HepG2 (cell line): Measurements from ENCODE around the gene C1orf185. TPM values are rescaled to one million over a fixed set of nuclear protein-coding genes. Genes with fewer than 3 reads are reported as not detected.

Experiments
- ATAC-seq: fragments of 200-7000 bp; cut with Tn5 transposase; 3 replicates; pipeline ENCODE4 v1.9.1; 2020; ENCODE audit warnings: mild to moderate bottlenecking, moderate library complexity
- Bru-seq: library from RNA; stranded (reverse); fragments of 400-500 nt; gene quantifications from one replicate; lab custom pipeline; 2021; lab: Mats Ljungman, UMichigan
- BruChase-seq, 2 experiments: library from RNA; stranded (reverse); fragments of 400-500 nt; gene quantifications; one replicate each; lab custom pipeline; 2021; lab: Mats Ljungman, UMichigan
- BruUV-seq: library from RNA; stranded (reverse); fragments of 400-500 nt; replicated peaks from 2 replicates; lab custom pipeline; 2021; lab: Mats Ljungman, UMichigan
- CTCF ChIA-PET: fragments of 300-600 bp; formaldehyde crosslinking; extraction: SDS; loops from one replicate; lab custom pipeline; 2021; ENCODE audit warnings: low total read pairs, inconsistent platforms, low intra/inter-chr PET ratio; lab: Yijun Ruan, JAX
- POLR2A ChIA-PET: fragments of 350-600 bp; sonication (Branson Sonifier 250); formaldehyde crosslinking; loops from one replicate; lab custom pipeline; 2020; ENCODE audit warnings: antibody characterized with exemption, inconsistent platforms; lab: Yijun Ruan, JAX
- DNase-seq: peaks from one replicate; pipeline ENCODE4 v3.0.0-alpha.2; 2015; ENCODE audit warnings: low spot score
- FAIRE-seq: peaks from 3 replicates; lab custom pipeline; 2011; peaks lifted over from hg19 to GRCh38; lab: Jason Lieb, UNC
- H2AFZ ChIP-seq: one replicate; pipeline ENCODE4 v1.6.1; 2011; ENCODE audit warnings: low read length, inconsistent platforms
- H3K27ac ChIP-seq: fragments of 300-600 bp; 3 replicates; pipeline ENCODE4 v1.8.0; 2011; ENCODE audit warnings: mixed run types, mild to moderate bottlenecking, mixed read lengths, low read length, inconsistent platforms; ENCODE audit not compliant: insufficient read depth; ENCODE audit errors: extremely low read length
- H3K27me3 ChIP-seq, 2 experiments: fragments of 200-600 bp in 1 of 2; 2 replicates in 1 of 2; 3 replicates in 1 of 2; pipeline versions ENCODE4 v1.6.0 to v1.8.0; 2011; ENCODE audit warnings: low read length in 2 of 2, mild to moderate bottlenecking in 2 of 2, moderate library complexity in 2 of 2, inconsistent platforms in 1 of 2; ENCODE audit not compliant: insufficient read depth in 2 of 2, control insufficient read depth in 1 of 2
- H3K36me3 ChIP-seq, 2 experiments: fragments of 200-600 bp in 1 of 2; replicated peaks in 1 of 2; 2 replicates in 1 of 2; 3 replicates in 1 of 2; pipeline versions ENCODE4 v1.5.1 to v1.8.0; 2011; ENCODE audit warnings: low read length in 2 of 2, inconsistent platforms in 1 of 2; ENCODE audit not compliant: insufficient read depth in 2 of 2, control insufficient read depth in 1 of 2
- H3K4me1 ChIP-seq: 2 replicates; pipeline ENCODE4 v1.5.1; 2012; ENCODE audit warnings: low read length, inconsistent platforms; ENCODE audit not compliant: insufficient read depth
- H3K4me2 ChIP-seq: 2 replicates; pipeline ENCODE4 v1.6.0; 2011; ENCODE audit warnings: low read depth, low read length, inconsistent platforms
- H3K4me3 ChIP-seq, 3 experiments: fragments of 200-600 bp in 1 of 3; sonication (generic), shearing (Covaris generic) in 1 of 3; replicated peaks in 1 of 3; 2 replicates each; pipeline ENCODE4 v1.5.1; 2011 to 2016; ENCODE audit warnings: low read length in 3 of 3, inconsistent platforms in 2 of 3, low read depth in 2 of 3, mild to moderate bottlenecking in 2 of 3, control low read depth in 1 of 3, mixed read lengths in 1 of 3; ENCODE audit not compliant: insufficient read depth in 1 of 3
- H3K79me2 ChIP-seq: one replicate; pipeline ENCODE4 v1.6.1; 2011; ENCODE audit warnings: low read length, inconsistent platforms; ENCODE audit not compliant: insufficient read depth
- H3K9ac ChIP-seq: 2 replicates; pipeline ENCODE4 v1.6.0; 2011; ENCODE audit warnings: mild to moderate bottlenecking, low read depth, low read length, inconsistent platforms; ENCODE audit not compliant: insufficient read depth
- H3K9me3 ChIP-seq: 2 replicates; pipeline ENCODE4 v1.5.1; 2012; ENCODE audit warnings: mild to moderate bottlenecking, low read length
- H4K20me1 ChIP-seq: 2 replicates; pipeline ENCODE4 v1.6.0; 2011; ENCODE audit warnings: inconsistent platforms, mild to moderate bottlenecking, low read length, moderate library complexity; ENCODE audit not compliant: insufficient read depth
- ASH2L ChIP-seq: fragments of 300-600, 200-600 bp; sonication (generic); IDR thresholded peaks from 2 replicates; pipeline ENCODE4 v1.7.0; 2017; ENCODE audit warnings: low read depth, mild to moderate bottlenecking, moderate library complexity, mixed read lengths, low read length; ENCODE audit not compliant: insufficient read length
- MAF1 ChIP-seq: sonication (generic); formaldehyde crosslinking; IDR thresholded peaks from 2 replicates; pipeline ENCODE4 v1.5.0; 2020; ENCODE audit warnings: missing genetic modification reagents, borderline replicate concordance
- MEIS1 ChIP-seq: sonication (generic); formaldehyde crosslinking; IDR thresholded peaks from 2 replicates; pipeline ENCODE4 v1.9.0; 2021; ENCODE audit warnings: mild to moderate bottlenecking, missing genetic modification reagents, moderate library complexity, borderline replicate concordance
- TMF1 ChIP-seq: sonication (generic); formaldehyde crosslinking; IDR thresholded peaks from 2 replicates; pipeline ENCODE4 v1.8.1; 2022; ENCODE audit warnings: low read depth, missing genetic modification reagents
- ZMYM2 ChIP-seq: sonication (generic); formaldehyde crosslinking; IDR thresholded peaks from 2 replicates; pipeline ENCODE4 v1.8.0; 2022; ENCODE audit warnings: mild to moderate bottlenecking, missing genetic modification reagents
- ZNF543 ChIP-seq: sonication (generic); formaldehyde crosslinking; IDR thresholded peaks from 2 replicates; pipeline ENCODE4 v1.4.0; 2020; ENCODE audit warnings: mild to moderate bottlenecking, missing genetic modification reagents
- WGBS: methylation state at CpG from one replicate; pipeline ENCODE4 v1.1.6; 2017; ENCODE audit warnings: low lambda C conversion rate; 5-methylcytosine and 5-hydroxymethylcytosine counted together
- in situ Hi-C: cut with HindIII; loops from 2 replicates; pipeline ENCODE4 v1.10.0; 2017; ENCODE audit warnings: low pct_unique_long_range_greater_than_20kb; ENCODE audit not compliant: extremely low pct_ligation_motif_present
- intact Hi-C: fragments of 100-400 bp; cut with micrococcal nuclease; formaldehyde crosslinking; loops from one replicate; pipeline ENCODE4 v1.10.0; 2022; ENCODE audit not compliant: unreplicated experiment
- long read RNA-seq, 2 experiments: library from RNA in 1 of 2; library from polyadenylated mRNA in 1 of 2; stranded (forward) in 1 of 2; unstranded in 1 of 2; transcript quantifications; one replicate each; pipeline ENCODE4 v2.0.0, GENCODE V29; 2019 to 2022
- polyA minus RNA-seq, 3 experiments: library from RNA; depleted of rRNA, polyadenylated mRNA; stranded (reverse); fragments of >200 nt; gene quantifications; 2 replicates each; pipeline ENCODE4 v1.2.3, GENCODE V29; 2011; ENCODE audit warnings: low replicate concordance in 1 of 3
- polyA plus RNA-seq, 8 experiments: library from polyadenylated mRNA; depleted of rRNA in 3 of 8; stranded (reverse) in 7 of 8; unstranded in 1 of 8; fragments of >200 nt; fragmentation: Illumina TruSeq in 4 of 8; extraction: Trizol in 4 of 8; gene quantifications; 2 replicates each; pipeline versions ENCODE4 v1.2.1 to v1.2.3, GENCODE V29; 2011 to 2016; ENCODE audit warnings: low read depth in 4 of 8, missing spikeins in 1 of 8, mixed read lengths in 1 of 8; ENCODE audit not compliant: insufficient read depth in 1 of 8
- total RNA-seq, 5 experiments: library from RNA; depleted of rRNA; stranded (reverse); fragments of >200 nt; fragmentation: Illumina TruSeq; extraction: Trizol; gene quantifications; 2 replicates each; pipeline ENCODE4 v1.2.3, GENCODE V29; 2016; ENCODE audit warnings: low read depth in 1 of 5
- TF ChIP-seq, protein P1 (sequence below), 2 experiments: IDR thresholded peaks; 2 replicates each; pipeline ENCODE4 v1.6.1; 2011 to 2012; ENCODE audit warnings: low read length in 2 of 2, borderline replicate concordance in 1 of 2, low read depth in 1 of 2, mild to moderate bottlenecking in 1 of 2, moderate library complexity in 1 of 2
- TF ChIP-seq, protein P2 (sequence below): sonication (generic); formaldehyde crosslinking; IDR thresholded peaks from 2 replicates; pipeline ENCODE4 v1.4.0; 2020; ENCODE audit warnings: missing genetic modification reagents

Gene C1orf185
- total RNA-seq (2016; rRNA removed; fragmentation: Illumina TruSeq; extraction: Trizol) (not detected in 2 replicates), polyA plus RNA-seq (2011; rRNA removed) (not detected in 2 replicates), polyA minus RNA-seq (2011; rRNA and poly(A)+ RNA removed; ENCODE audit: low replicate concordance) (not detected in 2 replicates), Bru-seq, nascent RNA (percentile 5 among the genes with signal in this experiment), BruChase-seq, experiment 1, labeled RNA remaining after a 6-hour chase (not detected), BruChase-seq, experiment 2, labeled RNA remaining after a 2-hour chase (not detected)
- not detected in 2 replicates for total RNA-seq (2016; cell fraction: cytosol; rRNA removed; fragmentation: Illumina TruSeq; extraction: Trizol; ENCODE audit: low read depth)
- total RNA-seq (2016; cell fraction: insoluble cytoplasmic fraction; rRNA removed; fragmentation: Illumina TruSeq; extraction: Trizol), result not detected in 2 replicates
- total RNA-seq (2016; cell fraction: membrane; rRNA removed; fragmentation: Illumina TruSeq; extraction: Trizol), result not detected in 2 replicates
- not detected in 2 replicates for total RNA-seq (2016; cell fraction: nucleus; rRNA removed; fragmentation: Illumina TruSeq; extraction: Trizol)
- polyA plus RNA-seq (2011; cell fraction: cytosol; rRNA removed), result not detected in 2 replicates
- polyA plus RNA-seq (2011; cell fraction: nucleus; rRNA removed), result not detected in 2 replicates
- polyA plus RNA-seq (2012), result not detected in 2 replicates
- polyA plus RNA-seq (2016; cell fraction: cytosol; fragmentation: Illumina TruSeq; extraction: Trizol; ENCODE audit: low read depth), result not detected in 2 replicates
- not detected in 2 replicates for polyA plus RNA-seq (2016; cell fraction: insoluble cytoplasmic fraction; fragmentation: Illumina TruSeq; extraction: Trizol; ENCODE audit: low read depth)
- not detected in 2 replicates for polyA plus RNA-seq (2016; cell fraction: membrane; fragmentation: Illumina TruSeq; extraction: Trizol; ENCODE audit: low read depth)
- polyA plus RNA-seq (2016; cell fraction: nucleus; fragmentation: Illumina TruSeq; extraction: Trizol; ENCODE audit: insufficient read depth, low read depth), result not detected in 2 replicates
- polyA minus RNA-seq (2011; cell fraction: cytosol; rRNA and poly(A)+ RNA removed), result not detected in 2 replicates
- polyA minus RNA-seq (2011; cell fraction: nucleus; rRNA and poly(A)+ RNA removed), result not detected in 2 replicates
- long read RNA-seq, experiment 1, result 0 reads
- long read RNA-seq, experiment 2, result 0 reads

DNA sequence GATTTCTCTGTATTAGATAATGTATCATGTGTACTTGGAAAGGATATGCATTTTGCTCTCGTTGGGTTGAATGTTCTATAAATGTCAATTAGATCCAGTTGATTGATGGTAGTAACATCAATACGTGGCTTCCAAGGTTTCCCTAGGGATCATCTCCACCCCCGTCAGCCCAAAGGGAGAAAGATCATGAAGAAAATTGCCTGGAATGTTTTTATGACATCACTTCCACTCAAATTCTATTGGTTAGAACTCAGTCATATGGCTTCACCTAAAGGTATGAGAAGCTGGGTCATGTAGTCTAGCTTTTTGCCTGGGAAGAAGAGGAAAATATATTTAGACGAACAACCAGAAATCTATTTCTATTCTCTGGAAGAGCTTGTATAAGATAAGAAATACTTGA is at the start of gene C1orf185:
Gene C1orf185, plus strand, starts transcription at position 253 of the 400 bp plus-strand sequence. Its CDS starts 6 bp downstream, at position 259.
- no peaks in the 10 kb centered on the region for H4K20me1 ChIP-seq
- no peak within 1 kb of the TSS for H3K27ac ChIP-seq
- H3K27me3 ChIP-seq, result no peaks in the 10 kb centered on the region
- no peaks in the 10 kb centered on the region for H3K79me2 ChIP-seq
- 46% methylated on average over 4 of the region's 4 CpGs for WGBS
- H3K9ac ChIP-seq, result no peak within 1 kb of the TSS
- no peak within 1 kb of the TSS for H2AFZ ChIP-seq
- H3K9me3 ChIP-seq, result no peaks in the 10 kb centered on the region
- ChIA-PET CTCF (no interaction called here), POLR2A (no interaction called here)
- DNase-seq (no peak), ATAC-seq (no peak), FAIRE-seq (no peak)
- H3K4me2 ChIP-seq, result no peak within 1 kb of the TSS
- BruUV-seq, result no TSS peak
- no peaks in the 10 kb centered on the region for H3K4me1 ChIP-seq
- H3K36me3 ChIP-seq, result no peaks in the 10 kb centered on the region
- intact Hi-C loops (no loop called here), in situ Hi-C loops (no loop called here)
- H3K4me3 ChIP-seq, result no peak within 1 kb of the TSS
- TF ChIP-seq ZNF543 (CRISPR knock-in tag) (no peak), ZMYM2 (CRISPR knock-in tag) (no peak), MAF1 (CRISPR knock-in tag) (no peak), TMF1 (CRISPR knock-in tag) (no peak), MEIS1 (CRISPR knock-in tag) (no peak), ASH2L (no peak)
- TF ChIP-seq, protein P1, sequence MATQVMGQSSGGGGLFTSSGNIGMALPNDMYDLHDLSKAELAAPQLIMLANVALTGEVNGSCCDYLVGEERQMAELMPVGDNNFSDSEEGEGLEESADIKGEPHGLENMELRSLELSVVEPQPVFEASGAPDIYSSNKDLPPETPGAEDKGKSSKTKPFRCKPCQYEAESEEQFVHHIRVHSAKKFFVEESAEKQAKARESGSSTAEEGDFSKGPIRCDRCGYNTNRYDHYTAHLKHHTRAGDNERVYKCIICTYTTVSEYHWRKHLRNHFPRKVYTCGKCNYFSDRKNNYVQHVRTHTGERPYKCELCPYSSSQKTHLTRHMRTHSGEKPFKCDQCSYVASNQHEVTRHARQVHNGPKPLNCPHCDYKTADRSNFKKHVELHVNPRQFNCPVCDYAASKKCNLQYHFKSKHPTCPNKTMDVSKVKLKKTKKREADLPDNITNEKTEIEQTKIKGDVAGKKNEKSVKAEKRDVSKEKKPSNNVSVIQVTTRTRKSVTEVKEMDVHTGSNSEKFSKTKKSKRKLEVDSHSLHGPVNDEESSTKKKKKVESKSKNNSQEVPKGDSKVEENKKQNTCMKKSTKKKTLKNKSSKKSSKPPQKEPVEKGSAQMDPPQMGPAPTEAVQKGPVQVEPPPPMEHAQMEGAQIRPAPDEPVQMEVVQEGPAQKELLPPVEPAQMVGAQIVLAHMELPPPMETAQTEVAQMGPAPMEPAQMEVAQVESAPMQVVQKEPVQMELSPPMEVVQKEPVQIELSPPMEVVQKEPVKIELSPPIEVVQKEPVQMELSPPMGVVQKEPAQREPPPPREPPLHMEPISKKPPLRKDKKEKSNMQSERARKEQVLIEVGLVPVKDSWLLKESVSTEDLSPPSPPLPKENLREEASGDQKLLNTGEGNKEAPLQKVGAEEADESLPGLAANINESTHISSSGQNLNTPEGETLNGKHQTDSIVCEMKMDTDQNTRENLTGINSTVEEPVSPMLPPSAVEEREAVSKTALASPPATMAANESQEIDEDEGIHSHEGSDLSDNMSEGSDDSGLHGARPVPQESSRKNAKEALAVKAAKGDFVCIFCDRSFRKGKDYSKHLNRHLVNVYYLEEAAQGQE (IDR thresholded peaks at IDR 0.05; ENCODE audit: borderline replicate concordance in 1 of 2, low read depth in 1 of 2, low read length in 2 of 2), result no peak
- TF ChIP-seq, protein P2, sequence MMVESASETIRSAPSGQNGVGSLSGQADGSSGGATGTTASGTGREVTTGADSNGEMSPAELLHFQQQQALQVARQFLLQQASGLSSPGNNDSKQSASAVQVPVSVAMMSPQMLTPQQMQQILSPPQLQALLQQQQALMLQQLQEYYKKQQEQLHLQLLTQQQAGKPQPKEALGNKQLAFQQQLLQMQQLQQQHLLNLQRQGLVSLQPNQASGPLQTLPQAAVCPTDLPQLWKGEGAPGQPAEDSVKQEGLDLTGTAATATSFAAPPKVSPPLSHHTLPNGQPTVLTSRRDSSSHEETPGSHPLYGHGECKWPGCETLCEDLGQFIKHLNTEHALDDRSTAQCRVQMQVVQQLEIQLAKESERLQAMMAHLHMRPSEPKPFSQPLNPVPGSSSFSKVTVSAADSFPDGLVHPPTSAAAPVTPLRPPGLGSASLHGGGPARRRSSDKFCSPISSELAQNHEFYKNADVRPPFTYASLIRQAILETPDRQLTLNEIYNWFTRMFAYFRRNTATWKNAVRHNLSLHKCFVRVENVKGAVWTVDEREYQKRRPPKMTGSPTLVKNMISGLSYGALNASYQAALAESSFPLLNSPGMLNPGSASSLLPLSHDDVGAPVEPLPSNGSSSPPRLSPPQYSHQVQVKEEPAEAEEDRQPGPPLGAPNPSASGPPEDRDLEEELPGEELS (CRISPR knock-in tag), result no peak
